ENCODE data around the gene DEFB127. TPM values are rescaled to one million over a fixed set of nuclear protein-coding genes. Genes with fewer than 3 reads are reported as not detected.
"Not testable (repeated sequence)": the region's sequence is repeated elsewhere in the genome, so short reads cannot be mapped to it uniquely, and the experiment has no call there.

DEFB127 gene
- total RNA-seq, 1 experiment from 2014 or later, result not detected

- H3K36me3 ChIP-seq (ENCODE audit: control insufficient read depth, insufficient read depth, low read length), result no peaks in the 10 kb centered on the region
- no peak for DNase-seq (ENCODE audit: low read depth, low spot score)
- no TSS peak for BruUV-seq (replicated peaks)
- TF ChIP-seq SIN3A (IDR thresholded peaks at IDR 0.05; ENCODE audit: borderline replicate concordance, insufficient read depth, low read depth, low read length) (no peak), TCF7L2 (IDR thresholded peaks at IDR 0.05; ENCODE audit: low read depth, low read length) (no peak), POLR2AphosphoS5 (IDR thresholded peaks at IDR 0.05; ENCODE audit: low read depth, low read length) (no peak)
- TF ChIP-seq, protein P1, sequence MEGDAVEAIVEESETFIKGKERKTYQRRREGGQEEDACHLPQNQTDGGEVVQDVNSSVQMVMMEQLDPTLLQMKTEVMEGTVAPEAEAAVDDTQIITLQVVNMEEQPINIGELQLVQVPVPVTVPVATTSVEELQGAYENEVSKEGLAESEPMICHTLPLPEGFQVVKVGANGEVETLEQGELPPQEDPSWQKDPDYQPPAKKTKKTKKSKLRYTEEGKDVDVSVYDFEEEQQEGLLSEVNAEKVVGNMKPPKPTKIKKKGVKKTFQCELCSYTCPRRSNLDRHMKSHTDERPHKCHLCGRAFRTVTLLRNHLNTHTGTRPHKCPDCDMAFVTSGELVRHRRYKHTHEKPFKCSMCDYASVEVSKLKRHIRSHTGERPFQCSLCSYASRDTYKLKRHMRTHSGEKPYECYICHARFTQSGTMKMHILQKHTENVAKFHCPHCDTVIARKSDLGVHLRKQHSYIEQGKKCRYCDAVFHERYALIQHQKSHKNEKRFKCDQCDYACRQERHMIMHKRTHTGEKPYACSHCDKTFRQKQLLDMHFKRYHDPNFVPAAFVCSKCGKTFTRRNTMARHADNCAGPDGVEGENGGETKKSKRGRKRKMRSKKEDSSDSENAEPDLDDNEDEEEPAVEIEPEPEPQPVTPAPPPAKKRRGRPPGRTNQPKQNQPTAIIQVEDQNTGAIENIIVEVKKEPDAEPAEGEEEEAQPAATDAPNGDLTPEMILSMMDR (IDR thresholded peaks at IDR 0.05), result no peak
- TF ChIP-seq, protein P2, sequence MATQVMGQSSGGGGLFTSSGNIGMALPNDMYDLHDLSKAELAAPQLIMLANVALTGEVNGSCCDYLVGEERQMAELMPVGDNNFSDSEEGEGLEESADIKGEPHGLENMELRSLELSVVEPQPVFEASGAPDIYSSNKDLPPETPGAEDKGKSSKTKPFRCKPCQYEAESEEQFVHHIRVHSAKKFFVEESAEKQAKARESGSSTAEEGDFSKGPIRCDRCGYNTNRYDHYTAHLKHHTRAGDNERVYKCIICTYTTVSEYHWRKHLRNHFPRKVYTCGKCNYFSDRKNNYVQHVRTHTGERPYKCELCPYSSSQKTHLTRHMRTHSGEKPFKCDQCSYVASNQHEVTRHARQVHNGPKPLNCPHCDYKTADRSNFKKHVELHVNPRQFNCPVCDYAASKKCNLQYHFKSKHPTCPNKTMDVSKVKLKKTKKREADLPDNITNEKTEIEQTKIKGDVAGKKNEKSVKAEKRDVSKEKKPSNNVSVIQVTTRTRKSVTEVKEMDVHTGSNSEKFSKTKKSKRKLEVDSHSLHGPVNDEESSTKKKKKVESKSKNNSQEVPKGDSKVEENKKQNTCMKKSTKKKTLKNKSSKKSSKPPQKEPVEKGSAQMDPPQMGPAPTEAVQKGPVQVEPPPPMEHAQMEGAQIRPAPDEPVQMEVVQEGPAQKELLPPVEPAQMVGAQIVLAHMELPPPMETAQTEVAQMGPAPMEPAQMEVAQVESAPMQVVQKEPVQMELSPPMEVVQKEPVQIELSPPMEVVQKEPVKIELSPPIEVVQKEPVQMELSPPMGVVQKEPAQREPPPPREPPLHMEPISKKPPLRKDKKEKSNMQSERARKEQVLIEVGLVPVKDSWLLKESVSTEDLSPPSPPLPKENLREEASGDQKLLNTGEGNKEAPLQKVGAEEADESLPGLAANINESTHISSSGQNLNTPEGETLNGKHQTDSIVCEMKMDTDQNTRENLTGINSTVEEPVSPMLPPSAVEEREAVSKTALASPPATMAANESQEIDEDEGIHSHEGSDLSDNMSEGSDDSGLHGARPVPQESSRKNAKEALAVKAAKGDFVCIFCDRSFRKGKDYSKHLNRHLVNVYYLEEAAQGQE (IDR thresholded peaks at IDR 0.05; ENCODE audit: insufficient read depth in 1 of 2, low read depth in 2 of 2, low read length in 1 of 2), result no peak
- H3K9me3 ChIP-seq (ENCODE audit: control insufficient read depth, insufficient read depth, low read depth, low read length), result no peaks in the 10 kb centered on the region
- no peak for ATAC-seq
- intact Hi-C loops (cut with micrococcal nuclease; ENCODE audit: unreplicated experiment), result no loop called here
- no peaks in the 10 kb centered on the region; the same call in 1 of the 2 replicates for H3K27me3 ChIP-seq (ENCODE audit: control insufficient read depth, insufficient read depth, low read length)
- CTCF ChIA-PET, result no interaction called here
- H3K4me1 ChIP-seq (ENCODE audit: control insufficient read depth, insufficient read depth, low read length), result no peaks in the 10 kb centered on the region
- in situ Hi-C loops (cut with HindIII; ENCODE audit: low pct_unique_long_range_greater_than_20kb, low sequenced_read_pairs), result no loop called here
- H3K27ac ChIP-seq (ENCODE audit: low read length), result no peak overlapping the region
- no peak overlapping the region for H3K4me3 ChIP-seq (ENCODE audit: low read depth in 2 of 2, low read length in 2 of 2)
- POLR2A ChIA-PET, result no interaction called here
These were observed 41.0 kb downstream of the DEFB127 start for GRCh38 chr20:198225-198624.

DNA sequence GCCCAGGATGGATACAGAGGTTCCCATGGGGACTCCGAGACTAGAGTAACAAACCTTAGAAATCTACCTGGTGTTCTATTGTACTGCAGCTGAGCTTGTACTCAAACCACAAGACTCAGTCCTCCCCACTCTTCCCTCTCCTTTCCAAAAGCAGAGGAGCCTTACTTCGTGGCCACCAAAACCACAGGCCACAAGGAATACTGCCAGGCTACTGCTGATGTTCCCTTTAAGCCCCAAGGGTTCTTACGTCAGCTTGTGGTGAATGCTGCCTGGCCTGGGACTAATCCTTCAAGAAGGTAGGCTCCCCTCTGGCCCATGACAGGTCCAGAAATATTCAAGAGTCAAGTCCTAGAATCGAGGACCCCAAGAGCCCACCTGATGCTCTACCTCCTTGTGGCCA is 42.7 kb downstream of the DEFB127 start:
- DNase-seq (ENCODE audit: low read depth, low spot score), result no peak
- BruUV-seq (replicated peaks), result no TSS peak
- no peaks in the 10 kb centered on the region for H3K36me3 ChIP-seq (ENCODE audit: control insufficient read depth, insufficient read depth, low read length)
- in situ Hi-C loops (cut with HindIII; ENCODE audit: low pct_unique_long_range_greater_than_20kb, low sequenced_read_pairs) (no loop called here), intact Hi-C loops (cut with micrococcal nuclease; ENCODE audit: unreplicated experiment) (no loop called here)
- peaks cover 7% of the 10 kb centered on the region; the same call in 1 of the 2 replicates for H3K27me3 ChIP-seq (ENCODE audit: control insufficient read depth, insufficient read depth, low read length)
- H3K4me1 ChIP-seq (ENCODE audit: control insufficient read depth, insufficient read depth, low read length), result no peaks in the 10 kb centered on the region
- TF ChIP-seq, protein P1 (IDR thresholded peaks at IDR 0.05), result no peak
- no peak for TF ChIP-seq POLR2AphosphoS5 (IDR thresholded peaks at IDR 0.05; ENCODE audit: low read depth, low read length)
- TF ChIP-seq, protein P2 (IDR thresholded peaks at IDR 0.05; ENCODE audit: insufficient read depth in 1 of 2, low read depth in 2 of 2, low read length in 1 of 2), result no peak
- TF ChIP-seq TCF7L2 (IDR thresholded peaks at IDR 0.05; ENCODE audit: low read depth, low read length), result no peak
- TF ChIP-seq SIN3A (IDR thresholded peaks at IDR 0.05; ENCODE audit: borderline replicate concordance, insufficient read depth, low read depth, low read length), result no peak
- H3K27ac ChIP-seq (ENCODE audit: low read length), result no peak overlapping the region
- ChIA-PET CTCF (no interaction called here), POLR2A (no interaction called here)
- ATAC-seq, result no peak
- H3K4me3 ChIP-seq (ENCODE audit: low read depth in 2 of 2, low read length in 2 of 2), result no peak overlapping the region
- no peaks in the 10 kb centered on the region for H3K9me3 ChIP-seq (ENCODE audit: control insufficient read depth, insufficient read depth, low read depth, low read length)

DNA sequence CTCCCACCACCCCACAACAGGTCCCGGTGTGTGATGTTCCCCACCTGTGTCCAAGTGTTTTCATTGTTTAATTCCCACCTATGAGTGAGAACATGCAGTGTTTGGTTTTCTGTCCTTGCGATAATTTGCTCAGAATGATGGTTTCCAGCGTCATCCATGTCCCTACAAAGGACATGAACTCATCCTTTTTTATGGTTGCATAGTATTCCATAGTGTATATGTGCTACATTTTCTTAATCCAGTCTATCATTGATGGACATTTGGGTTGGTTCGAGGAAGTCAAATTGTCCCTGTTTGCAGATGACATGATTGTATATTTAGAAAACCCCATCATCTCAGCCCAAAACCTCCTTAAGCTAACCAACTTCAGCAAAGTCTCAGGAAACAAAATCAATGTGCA is 46.4 kb downstream of the DEFB127 start:
- BruUV-seq (replicated peaks); H3K36me3 ChIP-seq (ENCODE audit: control insufficient read depth, insufficient read depth, low read length); POLR2A ChIA-PET: not testable (repeated sequence)

More for the DNA sequence above, 46.4 kb downstream of the DEFB127 start:
- ATAC-seq; H3K4me1 ChIP-seq (ENCODE audit: control insufficient read depth, insufficient read depth, low read length); in situ Hi-C loops (cut with HindIII; ENCODE audit: low pct_unique_long_range_greater_than_20kb, low sequenced_read_pairs); intact Hi-C loops (cut with micrococcal nuclease; ENCODE audit: unreplicated experiment); H3K4me3 ChIP-seq (ENCODE audit: low read depth in 2 of 2, low read length in 2 of 2); H3K27ac ChIP-seq (ENCODE audit: low read length); CTCF ChIA-PET; H3K9me3 ChIP-seq (ENCODE audit: control insufficient read depth, insufficient read depth, low read depth, low read length); DNase-seq (ENCODE audit: low read depth, low spot score): not testable (repeated sequence)
- peaks cover 21% of the 10 kb centered on the region for H3K27me3 ChIP-seq (ENCODE audit: control insufficient read depth, insufficient read depth, low read length)
